Lung (tissue), 12 donors: Measurements from ENCODE around the gene PLA2G5. TPM values are rescaled to one million over a fixed set of nuclear protein-coding genes. Genes with fewer than 3 reads are reported as not detected.
A peak's percentile ranks its signal among the peaks of the same experiment; 100 is the strongest.

ENCODE experiments used
- ATAC-seq: fragments of 200-7000 bp; cut with Tn5 transposase; one replicate; pipeline ENCODE4 v1.9.1; 2020; ENCODE audit warnings: moderate number of reproducible peaks; ENCODE audit not compliant: insufficient read depth, low FRiP score
- DNase-seq, 3 donors: peaks; one replicate each; pipeline ENCODE4 v3.0.0-alpha.2; 2013 to 2017
- H3K27ac ChIP-seq, 2 donors: one replicate each; pipeline ENCODE4 v1.5.1; 2013; ENCODE audit warnings: mild to moderate bottlenecking in 2 of 2, moderate library complexity in 2 of 2, control low read depth in 1 of 2, inconsistent platforms in 1 of 2, low read depth in 1 of 2, low read length in 1 of 2
- H3K27me3 ChIP-seq, 3 donors: one replicate each; pipeline ENCODE4 v1.5.1; 2013; ENCODE audit warnings: low read length in 2 of 3; ENCODE audit not compliant: control insufficient read depth in 3 of 3, insufficient read depth in 3 of 3
- H3K36me3 ChIP-seq, 4 donors: one replicate each; pipeline ENCODE4 v1.5.1; 2013; ENCODE audit warnings: low read length in 4 of 4, mild to moderate bottlenecking in 1 of 4, moderate library complexity in 1 of 4; ENCODE audit not compliant: control insufficient read depth in 4 of 4, insufficient read depth in 4 of 4
- H3K4me1 ChIP-seq, 5 donors: one replicate each; pipeline ENCODE4 v1.5.1; 2013; ENCODE audit warnings: low read length in 5 of 5, mild to moderate bottlenecking in 2 of 5, moderate library complexity in 1 of 5; ENCODE audit not compliant: control insufficient read depth in 5 of 5, insufficient read depth in 5 of 5
- H3K4me3 ChIP-seq: one replicate; pipeline ENCODE4 v1.5.1; 2013; ENCODE audit warnings: mild to moderate bottlenecking, control low read depth, moderate library complexity
- H3K9ac ChIP-seq, 2 donors: one replicate each; pipeline ENCODE4 v1.5.1; 2013; ENCODE audit warnings: low read length in 2 of 2, control low read depth in 1 of 2; ENCODE audit not compliant: insufficient read depth in 1 of 2
- H3K9me3 ChIP-seq, 4 donors: one replicate each; pipeline ENCODE4 v1.5.1; 2013; ENCODE audit warnings: low read length in 3 of 4, mild to moderate bottlenecking in 1 of 4, moderate library complexity in 1 of 4; ENCODE audit not compliant: control insufficient read depth in 4 of 4, insufficient read depth in 3 of 4
- CTCF ChIP-seq: IDR thresholded peaks from 2 replicates; pipeline ENCODE4 v1.5.1; 2012; ENCODE audit warnings: mild to moderate bottlenecking; ENCODE audit errors: control extremely low read depth, extremely low read depth
- WGBS, 2 donors: extraction: QIAGEN DNeasy Blood & Tissue Kit; methylation state at CpG; one replicate each; pipeline ENCODE4 v1.1.7; 2013; 5-methylcytosine and 5-hydroxymethylcytosine counted together
- polyA plus RNA-seq, 2 donors: library from polyadenylated mRNA; stranded (reverse); fragments of 200-250 nt; gene quantifications; one replicate each; pipeline ENCODE4 v1.2.1, GENCODE V29; 2013
- total RNA-seq, 2 donors: library from RNA; depleted of rRNA in 1 of 2; stranded (reverse); fragments of >200 nt in 1 of 2; gene quantifications; one replicate each; pipeline ENCODE4 v1.2.1, GENCODE V29; 2014 to 2021
- donor health status: control.
- donor health status: control.
- donor health status: Bipolar disorder and iron deficiency.
- donor health status: healthy.
- donor health status: DM: yes; HTN: yes; CAD: no.

PLA2G5 gene
- total and polyA plus RNA-seq, 4 donors = 1.1 to 6.5 (median 2.6) TPM

- H3K27me3 ChIP-seq = peaks cover 0 to 6% (median 2%) of the 10 kb centered on the region in 3 donors
- H3K9ac ChIP-seq = no peak overlapping the region
- no peak for DNase-seq
- WGBS, 2 donors = 88% methylated on average over 5 of the region's 5 CpGs
- no peaks in the 10 kb centered on the region for H3K9me3 ChIP-seq
- H3K27ac ChIP-seq = no peak overlapping the region
- ATAC-seq = no peak
- peaks cover 0 to 5% (median 0%) of the 10 kb centered on the region in 5 donors for H3K4me1 ChIP-seq
- no peak for TF ChIP-seq CTCF
- no peak overlapping the region for H3K4me3 ChIP-seq
- H3K36me3 ChIP-seq = peaks cover 0 to 2% (median 0%) of the 10 kb centered on the region in 4 donors
Observed at GRCh38 chr1:20078711-20079110, 8.7 kb downstream of the PLA2G5 start.

- Histone ChIP-seq H3K36me3 (peaks cover 0 to 2% (median 0%) of the 10 kb centered on the region in 4 donors), H3K4me1 (peaks cover 0 to 5% (median 0%) of the 10 kb centered on the region in 5 donors), H3K27ac (no peak overlapping the region), H3K9me3 (peaks cover 0 to 2% (median 0%) of the 10 kb centered on the region in 4 donors), H3K27me3 (peaks cover 0 to 6% (median 2%) of the 10 kb centered on the region in 3 donors), H3K4me3 (no peak overlapping the region), H3K9ac (no peak overlapping the region)
- no peak for TF ChIP-seq CTCF
- ATAC-seq (no peak), DNase-seq (no peak)
- WGBS, 2 donors = 46 to 54% methylated on average over 8 of the region's 8 CpGs
Observed at GRCh38 chr1:20079661-20080305, 9.8 kb downstream of the PLA2G5 start.

- Histone ChIP-seq H3K36me3 (peaks cover 0 to 2% (median 0%) of the 10 kb centered on the region in 4 donors), H3K27ac (no peak overlapping the region), H3K4me3 (no peak overlapping the region), H3K9me3 (peaks cover 0 to 2% (median 0%) of the 10 kb centered on the region in 4 donors), H3K27me3 (peaks cover 0 to 6% (median 2%) of the 10 kb centered on the region in 3 donors), H3K4me1 (peaks cover 0 to 5% (median 0%) of the 10 kb centered on the region in 5 donors), H3K9ac (no peak overlapping the region)
- DNase-seq (peak in 1 of 3 donors; percentile 26), ATAC-seq (no peak)
- WGBS, 2 donors = 24 to 51% methylated on average over 18 to 20 of the region's 20 CpGs
- no peak for TF ChIP-seq CTCF
Observed at GRCh38 chr1:20080441-20081352, 10.7 kb downstream of the PLA2G5 start.
